Tibial nerve (tissue), 4 donors: ENCODE results near the gene ALAD. TPM values are rescaled to one million over a fixed set of nuclear protein-coding genes. Genes with fewer than 3 reads are reported as not detected.
A peak's percentile ranks its signal among the peaks of the same experiment; 100 is the strongest.

Experiments
- DNase-seq, 2 donors: peaks; one replicate each; pipeline ENCODE4 v3.0.0-alpha.2; 2019; ENCODE audit warnings: low spot score in 2 of 2
- H3K27ac ChIP-seq, 4 donors: fragments of 200-600 bp; sonication (generic) in 3 of 4; one replicate each; pipeline ENCODE4 v1.5.1; 2017 to 2019; ENCODE audit warnings: mild to moderate bottlenecking in 1 of 4
- H3K27me3 ChIP-seq, 2 donors: fragments of 200-600 bp; sonication (generic) in 1 of 2; one replicate each; pipeline versions ENCODE4 v1.5.1 to v1.6.0; 2017 to 2019
- H3K36me3 ChIP-seq, 3 donors: fragments of 200-600 bp; sonication (generic); one replicate each; pipeline ENCODE4 v1.5.1; 2018 to 2019
- H3K4me1 ChIP-seq, 4 donors: fragments of 200-600 bp; sonication (generic) in 3 of 4; one replicate each; pipeline ENCODE4 v1.5.1; 2017 to 2019
- H3K4me3 ChIP-seq, 4 donors: fragments of 200-600 bp; sonication (generic) in 3 of 4; one replicate each; pipeline ENCODE4 v1.5.1; 2017 to 2019; ENCODE audit warnings: mild to moderate bottlenecking in 1 of 4, moderate library complexity in 1 of 4
- H3K9me3 ChIP-seq, 4 donors: fragments of 200-600 bp; sonication (generic) in 3 of 4; one replicate each; pipeline ENCODE4 v1.5.1; 2017 to 2019
- CTCF ChIP-seq, 5 experiments: fragments of 200-600 bp in 3 of 5; fragments of 450-650 bp in 2 of 5; sonication (generic) in 3 of 5; IDR thresholded peaks; one replicate each; pipeline ENCODE4 v1.5.1; 2016 to 2019; ENCODE audit warnings: antibody characterized with exemption in 5 of 5, mild to moderate bottlenecking in 3 of 5, moderate library complexity in 2 of 5
- EP300 ChIP-seq, 2 donors: sonication (generic); formaldehyde crosslinking; IDR thresholded peaks; one replicate each; pipeline ENCODE4 v1.6.1; 2017; ENCODE audit warnings: antibody characterized with exemption in 2 of 2, mild to moderate bottlenecking in 1 of 2
- POLR2A ChIP-seq, 2 donors: fragments of 450-650 bp; IDR thresholded peaks; one replicate each; pipeline ENCODE4 v1.6.1; 2017; ENCODE audit warnings: antibody characterized with exemption in 2 of 2, mild to moderate bottlenecking in 2 of 2, moderate library complexity in 2 of 2
- WGBS, 2 donors: methylation state at CpG; one replicate each; pipeline ENCODE4 v1.1.5; 2018; 5-methylcytosine and 5-hydroxymethylcytosine counted together
- total RNA-seq, 4 donors: library from RNA; depleted of rRNA; stranded (reverse); fragments of >200 nt; gene quantifications; one replicate each; pipeline ENCODE4 v1.1.0, GENCODE V29; 2016

ALAD gene
- total RNA-seq, 4 donors from 2014 or later, result 36.3 to 80.4 (median 46.8) TPM

GRCh38 chr9:113399646-113400200 is 1.4 kb downstream of the ALAD start:
- Histone ChIP-seq H3K9me3 (no peaks in the 10 kb centered on the region), H3K4me3 (peak overlapping the region in 1 of 4 donors; percentile 78), H3K36me3 (peaks cover 0 to 10% (median 0%) of the 10 kb centered on the region in 3 donors), H3K4me1 (peaks cover 0 to 44% (median 8%) of the 10 kb centered on the region in 4 donors), H3K27ac (peak overlapping the region in 2 of 4 donors; percentile 80 to 85), H3K27me3 (no peaks in the 10 kb centered on the region)
- no peak for TF ChIP-seq POLR2A (IDR thresholded peaks at IDR 0.05)
- 60 to 75% methylated on average over 3 of the region's 3 CpGs for WGBS, 2 donors
- DNase-seq, result no peak

- DNase-seq, result no peak
- peak overlapping the region in 2 of 4 donors; percentile 67 to 85 for H3K27ac ChIP-seq
Observed at GRCh38 chr9:113398796-113399195, 2.3 kb downstream of the ALAD start.

DNA sequence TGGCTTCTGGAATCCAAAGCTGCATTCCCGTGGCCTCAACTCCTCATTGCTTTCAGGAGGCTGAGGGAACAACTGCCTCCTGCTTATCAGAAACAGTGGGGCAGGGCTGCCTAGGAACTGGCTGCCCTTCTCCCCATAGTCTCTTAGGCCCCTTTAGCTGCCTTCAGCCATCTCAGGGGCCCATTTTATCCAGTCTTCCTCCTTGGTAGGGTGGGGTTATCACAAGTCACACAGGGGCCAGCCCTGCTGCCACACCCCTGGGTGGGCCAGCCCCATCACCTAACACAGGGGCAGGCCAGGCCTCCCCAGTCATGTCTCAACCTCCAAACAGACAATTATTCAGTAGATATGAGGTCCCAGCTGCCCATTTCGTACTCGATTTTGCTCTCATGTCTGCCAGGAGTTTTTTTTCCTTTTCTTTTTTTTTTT is 3.9 kb downstream of the ALAD start:
- peak overlapping the region in 2 of 4 donors; percentile 18 to 67 for H3K27ac ChIP-seq
- peaks cover 0 to 49% (median 8%) of the 10 kb centered on the region in 4 donors for H3K4me1 ChIP-seq
- no peaks in the 10 kb centered on the region for H3K27me3 ChIP-seq
- no peaks in the 10 kb centered on the region for H3K9me3 ChIP-seq
- H3K4me3 ChIP-seq, result no peak overlapping the region
- DNase-seq, result no peak
- peaks cover 0 to 23% (median under 1%) of the 10 kb centered on the region in 3 donors for H3K36me3 ChIP-seq
- WGBS, 2 donors, result 76 to 83% methylated on average over 3 of the region's 3 CpGs
- TF ChIP-seq EP300 (IDR thresholded peaks at IDR 0.05) (no peak), POLR2A (IDR thresholded peaks at IDR 0.05) (no peak), CTCF (IDR thresholded peaks at IDR 0.05) (no peak)

More at GRCh38 chr9:113398796-113399195, 2.3 kb downstream of the ALAD start:
- Histone ChIP-seq H3K4me3 (no peak overlapping the region), H3K9me3 (no peaks in the 10 kb centered on the region), H3K4me1 (peaks cover 0 to 47% (median 8%) of the 10 kb centered on the region in 4 donors), H3K36me3 (peaks cover 0 to 10% (median 0%) of the 10 kb centered on the region in 3 donors), H3K27me3 (no peaks in the 10 kb centered on the region)
- TF ChIP-seq EP300 (IDR thresholded peaks at IDR 0.05) (no peak), POLR2A (IDR thresholded peaks at IDR 0.05) (no peak), CTCF (IDR thresholded peaks at IDR 0.05) (no peak)
- 82 to 97% methylated on average over 5 of the region's 5 CpGs for WGBS, 2 donors

GRCh38 chr9:113395000-113395861 is 5.9 kb downstream of the ALAD start:
- Histone ChIP-seq H3K4me3 (no peak overlapping the region), H3K27me3 (no peaks in the 10 kb centered on the region), H3K36me3 (peaks cover 0 to 43% (median 4%) of the 10 kb centered on the region in 3 donors), H3K9me3 (no peaks in the 10 kb centered on the region), H3K4me1 (peaks cover 0 to 38% (median 7%) of the 10 kb centered on the region in 4 donors), H3K27ac (peak overlapping the region in 1 of 4 donors; percentile 40)
- DNase-seq, result no peak
- TF ChIP-seq EP300 (IDR thresholded peaks at IDR 0.05), result no peak
- TF ChIP-seq CTCF (IDR thresholded peaks at IDR 0.05), result no peak
- no peak for TF ChIP-seq POLR2A (IDR thresholded peaks at IDR 0.05)
- WGBS, 2 donors, result 95 to 97% methylated on average over 9 of the region's 9 CpGs

DNA sequence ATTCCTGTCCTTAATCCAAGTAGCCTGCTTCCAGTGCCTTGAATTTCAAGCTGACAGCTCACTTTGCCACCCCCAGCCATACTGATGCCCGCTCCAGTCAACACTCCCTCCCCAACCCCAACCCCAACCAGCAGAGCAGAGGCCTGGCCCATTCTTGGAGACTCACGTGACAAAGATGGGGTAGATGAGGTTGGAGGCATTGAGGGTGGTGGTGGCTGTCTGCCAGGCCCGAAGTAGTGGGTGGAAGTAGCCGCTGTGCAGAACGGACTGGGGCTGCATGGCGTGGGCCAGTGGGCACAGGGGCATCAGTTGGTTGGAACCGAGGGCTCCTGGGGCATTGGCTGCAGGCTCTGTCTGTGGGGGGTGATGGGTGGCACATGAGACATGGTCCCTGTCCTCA is 7.8 kb downstream of the ALAD start:
- peaks cover 0 to 63% (median 9%) of the 10 kb centered on the region in 3 donors for H3K36me3 ChIP-seq
- WGBS, 2 donors, result 42 to 61% methylated on average over 7 of the region's 7 CpGs

More for the DNA sequence above, 7.8 kb downstream of the ALAD start:
- Histone ChIP-seq H3K27me3 (no peaks in the 10 kb centered on the region), H3K4me1 (peaks cover 0 to 18% (median 0%) of the 10 kb centered on the region in 4 donors), H3K27ac (peak overlapping the region in 2 of 4 donors; percentile 28 to 43), H3K4me3 (no peak overlapping the region), H3K9me3 (no peaks in the 10 kb centered on the region)
- no peak for DNase-seq
- no peak for TF ChIP-seq POLR2A (IDR thresholded peaks at IDR 0.05)
- TF ChIP-seq EP300 (IDR thresholded peaks at IDR 0.05), result peak in 1 of 2 donors; percentile 34
